GM21825 (cell line): ENCODE data around the gene NCKAP5L.

Experiments used
- ATAC-seq: cut with Tn5 transposase; IDR thresholded peaks from one replicate; pipeline ENCODE4 v1.9.1; 2021; ENCODE audit warnings: mild to moderate bottlenecking, moderate library complexity; ENCODE audit not compliant: unreplicated experiment

NCKAP5L gene

DNA sequence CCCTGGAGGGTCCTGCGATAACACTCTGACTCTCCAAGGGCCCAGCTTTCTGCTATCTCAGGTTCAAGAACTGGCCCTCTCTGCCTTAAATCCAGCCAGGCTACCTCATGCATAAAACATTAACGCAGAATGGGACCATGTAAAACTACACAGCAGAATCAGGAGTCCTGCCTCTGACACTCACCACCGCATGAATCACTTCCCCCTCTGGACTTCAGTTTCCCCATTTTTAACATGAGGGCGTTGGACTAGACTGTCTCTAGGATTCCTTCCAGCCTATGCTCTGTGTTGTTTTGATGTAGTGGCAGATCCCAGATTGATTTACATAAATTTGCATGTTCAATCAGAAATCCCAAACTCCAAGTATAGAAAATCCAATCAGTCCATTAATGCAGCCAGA lies 3.3 kb downstream of the NCKAP5L start:
- ATAC-seq: no peak

DNA sequence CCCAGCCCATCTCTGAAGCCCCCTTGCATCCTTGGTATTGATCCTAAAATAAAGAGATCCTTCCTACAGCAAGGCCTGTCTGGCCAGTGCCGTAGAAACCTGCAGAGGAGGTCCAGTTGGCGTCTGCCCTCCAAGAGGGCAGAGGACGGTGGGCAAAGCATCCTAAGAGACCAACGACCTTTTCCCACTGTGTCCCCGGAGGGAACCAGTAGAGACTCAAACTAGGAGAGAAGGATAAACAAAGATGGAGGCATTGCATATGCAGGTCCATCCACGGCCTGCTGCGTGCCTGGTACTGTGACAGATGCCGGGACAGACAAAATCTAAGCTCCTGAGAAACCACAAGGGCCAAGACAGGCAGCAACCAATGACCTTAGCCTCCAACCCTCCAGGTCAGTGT lies 3.8 kb downstream of the NCKAP5L start:
- ATAC-seq: no peak

DNA sequence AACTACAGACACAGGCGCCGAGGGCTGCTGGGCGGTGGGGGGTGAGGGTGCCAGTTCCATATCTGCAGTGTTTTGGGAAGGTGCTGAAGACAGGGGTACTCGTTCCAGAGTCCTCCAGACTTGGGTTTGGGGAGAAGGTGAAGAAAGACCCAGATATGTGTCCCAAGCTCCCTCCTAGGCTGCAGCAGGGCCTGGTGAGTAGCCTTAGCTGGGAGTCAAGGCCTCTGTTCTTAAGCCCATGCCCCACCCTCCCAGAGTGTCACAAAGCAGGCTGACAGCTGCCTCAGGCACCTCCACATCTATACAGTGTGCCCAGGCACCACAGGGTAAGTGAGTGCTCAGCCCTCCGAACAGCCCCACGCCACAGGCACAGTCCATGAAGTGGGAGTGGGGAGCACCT lies 4.3 kb downstream of the NCKAP5L start:
- ATAC-seq: no peak

DNA sequence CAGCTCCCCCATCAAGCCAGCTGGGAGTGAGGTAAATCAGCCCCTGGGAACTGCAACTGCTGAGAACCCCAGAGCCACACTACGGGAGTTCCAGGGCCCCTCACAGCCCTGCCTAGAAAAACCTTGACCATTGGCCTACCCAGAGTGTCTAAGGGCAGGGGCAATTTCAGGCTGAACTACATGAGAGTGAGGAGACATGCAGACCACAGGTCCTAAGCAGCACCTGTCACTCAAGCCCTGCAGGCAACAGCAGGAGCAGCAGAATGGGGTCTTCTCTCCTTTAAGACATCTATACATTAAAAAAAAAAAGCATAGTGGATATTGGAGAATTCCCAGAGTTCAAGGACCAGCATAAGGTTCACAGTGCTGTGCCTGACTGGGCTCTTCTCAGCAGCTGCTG lies 4.9 kb downstream of the NCKAP5L start:
- ATAC-seq: no peak

DNA sequence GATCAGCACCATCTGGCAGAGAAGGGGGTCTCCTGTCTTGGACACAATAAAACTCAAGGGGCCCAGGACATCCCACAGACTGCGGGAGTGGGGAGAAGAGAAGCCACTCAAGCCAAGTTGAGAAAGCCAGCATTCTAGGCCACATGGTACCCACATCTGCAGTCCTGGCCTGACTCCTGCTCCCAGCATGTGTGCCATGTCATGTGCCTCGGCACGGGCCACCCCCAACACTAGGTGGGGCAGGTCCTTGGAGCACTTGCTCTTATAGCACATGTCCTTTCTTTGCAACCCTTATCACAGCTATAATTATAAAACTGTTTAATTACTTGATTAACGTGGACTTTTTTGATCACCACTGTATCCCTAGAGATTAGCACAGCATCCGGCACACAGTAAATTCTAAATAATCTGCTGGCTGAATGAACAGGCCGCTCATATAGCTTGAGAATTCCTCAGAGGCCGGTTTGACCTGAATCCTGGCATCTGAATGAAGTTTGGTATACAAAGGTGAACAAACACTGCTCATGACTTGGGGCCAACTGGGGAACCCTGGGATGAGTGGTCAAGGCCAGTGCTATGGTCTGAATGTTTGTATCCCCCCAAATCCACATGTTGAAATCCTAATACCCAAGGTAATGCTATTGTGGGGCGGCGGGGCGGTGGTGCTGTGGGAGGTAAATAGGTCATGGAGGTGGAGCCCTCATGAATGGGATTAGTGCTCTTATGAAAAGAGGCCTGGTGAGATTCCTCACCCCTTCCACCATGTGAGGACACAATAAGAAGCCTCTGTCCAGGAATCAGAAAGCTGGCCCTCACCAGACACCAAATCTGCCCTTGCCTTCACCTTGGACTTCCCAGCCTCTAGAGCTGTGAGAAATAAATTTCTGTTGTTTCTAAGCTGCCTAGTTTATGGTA lies 6.6 kb downstream of the NCKAP5L start:
- ATAC-seq: no peak

DNA sequence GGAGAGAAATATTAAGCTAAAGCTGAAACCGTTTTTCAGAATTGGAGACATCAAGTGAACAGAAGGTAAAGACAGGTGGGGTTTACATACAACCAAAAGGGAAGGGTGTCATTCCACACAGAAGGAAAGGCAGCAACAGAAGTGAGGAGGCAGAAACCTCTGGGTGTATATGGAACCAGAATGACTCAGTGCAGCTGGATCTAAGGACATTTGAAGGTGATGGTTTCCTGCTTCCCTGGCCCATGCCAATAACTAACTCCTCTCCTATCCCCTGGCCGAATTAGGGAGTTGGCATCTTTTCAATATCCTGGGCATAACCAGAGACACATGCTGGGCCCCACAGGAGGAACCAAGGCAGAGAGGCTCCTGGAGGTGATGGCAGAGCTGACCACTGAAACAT lies 8.4 kb downstream of the NCKAP5L start:
- no peak for ATAC-seq

DNA sequence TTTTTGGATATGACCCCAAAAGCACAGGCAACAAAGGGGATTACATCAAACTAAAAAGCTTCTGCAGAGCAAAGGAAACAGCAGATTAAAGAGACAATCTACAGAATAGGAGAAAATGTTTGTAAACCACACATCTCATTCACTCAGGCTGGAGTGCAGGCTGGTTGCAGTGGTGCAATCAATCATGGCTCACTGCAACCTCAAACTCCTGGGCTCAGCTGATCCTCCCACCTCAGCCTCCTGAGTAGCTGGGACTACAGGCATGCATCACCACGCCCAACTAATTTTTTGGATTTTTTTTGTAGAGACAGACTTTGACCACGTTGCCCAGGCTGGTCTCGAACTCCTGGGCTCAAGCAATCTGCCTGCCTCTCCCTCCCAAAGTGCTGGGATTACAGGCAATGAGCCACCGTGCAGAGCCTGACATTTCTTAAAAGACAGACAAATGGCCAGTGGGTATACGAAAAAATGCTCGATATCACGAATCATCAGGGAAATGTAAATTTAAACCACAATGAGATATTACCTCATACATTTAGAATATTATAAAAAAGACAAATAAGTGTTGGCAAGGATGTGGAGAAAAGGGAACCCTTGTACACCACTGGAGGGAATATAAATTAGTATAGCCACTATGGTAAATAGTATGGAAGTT lies 9.8 kb downstream of the NCKAP5L start:
- ATAC-seq: no peak

DNA sequence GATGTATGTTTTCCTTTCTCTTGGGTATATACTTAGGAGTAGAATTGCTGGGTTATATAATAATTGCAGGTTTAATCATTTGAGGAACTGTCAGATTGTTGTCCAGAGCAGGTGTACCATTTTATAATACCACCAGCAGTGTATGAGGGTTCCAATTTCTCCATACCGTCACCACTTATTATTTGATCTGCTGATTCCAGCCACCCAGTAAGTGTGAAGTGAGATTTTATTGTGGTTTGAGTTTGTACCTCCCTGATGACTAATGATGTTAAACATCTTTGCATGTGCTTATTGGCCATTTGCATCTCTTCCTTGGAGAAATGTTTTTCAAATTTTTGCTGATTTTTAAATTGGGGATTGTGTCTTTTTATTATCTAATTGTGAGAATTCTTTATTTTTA lies 15.1 kb downstream of the NCKAP5L start:
- no peak for ATAC-seq

DNA sequence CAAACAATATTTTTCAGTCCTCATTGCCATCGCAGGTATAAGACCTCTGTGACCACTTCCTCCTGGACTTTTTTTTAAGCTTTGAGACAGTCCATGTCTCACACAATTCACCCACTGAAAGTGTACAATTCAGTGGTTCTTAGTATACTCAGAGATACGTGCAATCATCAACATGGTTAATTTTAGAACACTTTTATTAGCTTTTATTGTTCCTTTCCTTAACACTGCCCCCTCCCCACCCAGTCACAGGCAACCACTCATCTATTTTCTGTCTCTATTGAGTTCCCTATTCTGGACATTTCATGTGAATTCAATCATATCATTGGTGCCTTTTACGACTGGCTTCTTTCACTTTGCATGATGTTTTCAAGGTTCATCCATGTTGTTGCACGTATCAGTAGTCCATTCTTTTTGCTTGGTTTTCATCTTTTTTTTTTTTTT lies 16.2 kb downstream of the NCKAP5L start:
- ATAC-seq: no peak

DNA sequence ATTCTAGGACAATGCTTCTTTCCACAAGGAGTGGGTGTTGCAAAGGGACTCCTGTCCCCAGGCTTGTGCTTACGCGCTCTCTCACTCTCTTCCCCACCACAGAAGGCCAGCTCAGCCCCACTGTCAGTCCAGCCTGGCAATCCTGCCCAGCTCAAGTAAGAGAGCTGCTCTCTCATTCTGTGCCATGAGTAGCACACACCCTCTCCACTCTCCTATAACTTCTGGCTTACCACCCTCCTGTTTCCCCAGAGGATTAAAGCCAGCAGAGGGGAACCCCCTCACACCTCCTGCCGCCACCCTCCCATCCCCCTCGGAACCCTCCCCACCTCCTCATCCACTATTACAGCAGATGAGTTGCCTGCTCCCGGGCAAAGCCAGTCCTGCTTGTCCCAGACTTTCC lies 17.1 kb downstream of the NCKAP5L start:
- no peak for ATAC-seq

DNA sequence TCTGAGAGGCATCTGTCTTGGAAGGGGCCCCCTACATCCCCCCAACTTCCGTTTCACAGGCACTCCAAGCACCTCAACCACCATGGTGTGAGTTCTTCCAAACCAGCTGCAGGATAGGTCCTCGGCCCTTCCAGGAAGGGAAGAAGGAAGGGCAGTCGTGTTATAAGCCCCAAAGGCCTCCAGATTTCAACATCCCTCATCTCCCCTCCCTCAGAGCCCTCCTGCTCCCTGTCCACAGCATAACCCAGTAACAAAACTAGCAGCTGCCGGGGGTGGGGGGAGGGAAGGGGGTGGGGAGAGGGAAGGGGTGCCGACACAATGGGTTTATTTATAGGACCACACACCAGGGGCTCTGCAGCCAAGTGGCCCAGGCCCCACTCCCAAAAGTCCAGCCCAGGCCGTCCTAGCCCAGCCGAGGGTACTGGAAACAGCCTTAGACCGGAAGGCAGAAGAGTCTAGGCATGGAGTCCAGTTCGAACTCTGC lies 18.3 kb downstream of the NCKAP5L start:
- ATAC-seq: no peak

DNA sequence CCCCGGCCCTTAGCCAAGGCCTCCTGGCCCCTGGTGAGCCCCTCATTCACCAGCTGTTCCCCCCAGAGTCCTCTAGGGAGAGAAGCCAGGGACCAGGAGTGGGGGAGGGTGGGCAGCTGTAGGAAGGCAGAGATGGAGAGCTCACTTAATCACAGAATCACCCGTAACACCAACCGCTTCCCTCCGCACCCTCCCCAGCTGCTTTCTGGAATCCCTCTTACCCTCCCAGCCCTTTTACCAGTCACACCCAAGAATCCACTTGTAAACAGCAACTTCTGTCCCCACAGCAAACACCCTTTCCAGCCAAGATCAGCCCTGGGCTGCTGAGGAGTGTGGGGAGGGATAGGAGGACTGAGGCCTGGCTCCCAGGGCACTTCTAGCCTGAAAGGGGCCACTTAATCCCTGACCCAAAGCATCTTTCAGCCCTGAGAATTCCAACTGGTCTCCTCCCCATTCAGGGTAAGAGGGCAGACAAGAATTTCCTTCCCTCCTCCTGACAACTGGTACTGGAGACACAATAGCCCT lies 18.8 kb downstream of the NCKAP5L start:
- ATAC-seq: no peak

DNA sequence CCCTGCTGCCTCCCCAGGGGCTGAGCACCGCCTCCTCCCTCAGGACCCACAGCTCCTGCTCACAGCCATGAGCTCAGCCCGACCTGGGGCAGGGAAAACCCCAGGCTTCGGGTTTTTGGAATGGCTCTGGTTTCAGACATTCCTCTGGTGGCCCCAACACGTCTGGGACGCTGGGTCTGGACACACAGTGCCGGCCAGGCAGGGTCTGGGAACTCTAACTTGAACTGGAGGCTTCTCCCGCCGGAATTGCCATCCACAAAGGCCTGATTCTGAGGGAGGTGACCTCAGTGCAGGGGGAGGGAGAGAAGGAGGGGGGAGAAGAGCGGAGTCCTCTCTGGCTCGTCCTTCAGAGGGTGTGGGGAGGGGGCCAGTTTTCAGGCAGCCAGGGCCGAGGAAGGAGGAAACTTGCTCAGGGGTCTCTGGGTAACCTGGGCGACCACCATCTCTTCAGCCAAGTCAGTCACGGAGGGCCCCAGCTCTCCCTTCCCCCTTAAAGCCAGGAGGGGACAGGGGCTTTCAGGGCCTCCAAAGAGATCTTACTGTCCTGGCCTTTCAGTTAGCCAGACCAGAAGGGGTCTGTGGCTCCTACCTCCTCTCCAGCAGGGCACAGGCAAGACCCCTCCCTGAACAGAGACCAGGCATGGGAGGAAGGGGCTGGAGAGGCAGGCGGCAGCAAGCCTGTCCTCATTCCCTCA lies 19.4 kb downstream of the NCKAP5L start:
- no peak for ATAC-seq

DNA sequence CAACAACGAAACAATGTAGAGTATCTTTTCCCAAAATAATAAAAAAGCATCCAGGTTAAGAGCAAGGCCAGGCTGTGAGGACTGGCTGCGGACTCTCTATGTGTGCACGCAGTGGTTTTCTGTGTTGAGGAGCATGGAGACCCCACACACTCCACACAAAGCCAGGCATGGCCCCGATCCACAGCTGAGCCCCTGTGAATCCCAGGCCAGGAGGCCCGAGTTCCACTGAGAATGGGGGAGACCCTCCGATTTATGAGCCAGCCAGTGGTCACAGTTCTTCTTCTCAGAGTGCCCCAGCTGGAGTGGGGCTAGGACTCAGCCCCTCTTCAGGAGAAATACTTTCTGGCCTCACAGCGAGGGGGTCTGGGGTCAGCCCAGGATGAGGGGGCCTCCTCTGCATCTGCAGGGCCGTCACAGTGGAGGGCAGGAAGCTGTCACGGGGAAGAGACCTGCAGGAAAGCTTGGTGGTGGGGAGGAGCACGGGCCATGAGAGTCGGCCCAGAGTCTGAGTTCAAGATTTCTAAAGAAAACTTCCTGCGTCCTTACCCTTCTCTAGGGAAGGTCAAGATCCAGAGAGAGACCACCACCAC lies 20.1 kb downstream of the NCKAP5L start:
- ATAC-seq: no peak

DNA sequence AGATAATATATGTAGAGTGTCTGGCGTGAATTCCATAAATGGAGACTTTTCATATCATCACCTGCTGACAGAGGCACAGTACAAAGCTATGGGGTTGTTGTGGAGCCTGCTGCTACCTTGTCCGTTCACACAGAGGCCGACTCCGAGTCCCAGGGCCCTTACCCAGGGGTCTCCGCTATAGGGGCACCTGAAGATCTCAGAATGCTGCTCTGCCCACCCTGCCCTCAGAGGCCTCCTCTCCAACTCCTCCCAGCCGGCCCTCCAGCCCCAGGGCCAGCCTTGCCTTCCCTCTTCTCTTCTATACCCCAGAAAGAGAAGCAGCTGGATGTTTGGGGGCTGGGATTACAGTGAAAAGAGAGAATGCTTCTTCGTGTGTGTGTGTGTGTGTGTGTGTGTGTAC lies 21.3 kb downstream of the NCKAP5L start:
- ATAC-seq: no peak

DNA sequence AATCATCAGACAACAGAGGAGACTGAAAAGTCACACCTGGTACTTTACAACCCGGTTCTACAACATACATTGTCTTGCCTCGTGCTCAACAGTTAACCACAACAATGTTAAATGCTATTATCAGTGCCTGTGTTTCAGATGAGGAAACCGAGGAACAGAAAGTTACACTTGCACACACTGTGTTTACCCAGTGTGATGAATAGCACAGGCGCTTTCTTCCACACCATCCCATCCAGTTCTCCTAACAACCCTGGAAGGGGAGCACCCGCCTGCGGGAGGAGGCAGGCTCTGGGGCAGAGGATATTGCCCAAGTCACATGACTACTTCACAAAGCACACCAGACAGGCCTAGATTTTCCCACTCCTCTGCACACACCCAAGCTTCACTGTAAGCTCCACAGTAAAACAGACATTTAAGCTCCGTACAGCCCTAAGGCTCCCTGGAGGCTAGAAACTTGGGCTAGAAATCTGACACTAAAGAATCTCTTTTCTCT lies 21.8 kb downstream of the NCKAP5L start:
- no peak for ATAC-seq

DNA sequence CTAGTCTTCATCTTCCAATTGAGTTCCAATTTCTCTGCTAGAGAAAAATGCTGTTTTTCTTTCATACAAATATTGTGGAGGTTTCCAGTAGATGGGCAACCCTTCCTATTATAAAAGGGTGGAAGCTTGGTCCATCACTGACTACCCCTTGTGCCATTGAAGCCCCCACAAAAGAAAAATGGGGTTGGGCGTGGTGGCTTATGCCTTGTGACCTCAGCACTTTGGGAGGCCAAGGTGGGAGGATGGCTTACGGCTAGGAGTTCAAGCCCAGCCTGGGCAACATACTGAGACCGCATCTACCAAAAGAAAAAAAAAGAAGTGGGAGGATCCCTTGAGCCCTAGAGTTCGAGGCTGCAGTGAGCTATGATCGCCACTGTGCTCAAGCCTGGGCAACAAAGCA lies 22.8 kb downstream of the NCKAP5L start:
- no peak for ATAC-seq

DNA sequence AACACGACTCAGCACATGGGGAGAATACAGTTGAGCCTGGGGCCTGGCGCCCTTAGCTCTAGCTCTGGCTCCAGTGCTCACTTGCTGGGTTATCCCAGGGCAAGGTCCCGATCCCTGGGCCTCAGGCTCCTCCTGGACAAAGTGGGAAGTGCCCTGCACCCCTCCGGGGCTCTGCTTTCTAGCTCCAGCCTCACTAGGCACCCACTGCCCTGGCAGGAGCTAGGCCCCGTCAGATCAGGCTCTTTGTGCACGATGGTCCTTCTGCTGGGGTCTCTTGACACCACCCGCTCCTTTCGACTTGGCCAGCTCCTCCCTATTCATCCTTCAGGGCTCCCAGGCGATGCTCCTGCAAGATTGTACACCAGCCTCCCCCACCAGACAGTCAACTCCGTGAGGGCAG lies 23.4 kb downstream of the NCKAP5L start:
- ATAC-seq: no peak

DNA sequence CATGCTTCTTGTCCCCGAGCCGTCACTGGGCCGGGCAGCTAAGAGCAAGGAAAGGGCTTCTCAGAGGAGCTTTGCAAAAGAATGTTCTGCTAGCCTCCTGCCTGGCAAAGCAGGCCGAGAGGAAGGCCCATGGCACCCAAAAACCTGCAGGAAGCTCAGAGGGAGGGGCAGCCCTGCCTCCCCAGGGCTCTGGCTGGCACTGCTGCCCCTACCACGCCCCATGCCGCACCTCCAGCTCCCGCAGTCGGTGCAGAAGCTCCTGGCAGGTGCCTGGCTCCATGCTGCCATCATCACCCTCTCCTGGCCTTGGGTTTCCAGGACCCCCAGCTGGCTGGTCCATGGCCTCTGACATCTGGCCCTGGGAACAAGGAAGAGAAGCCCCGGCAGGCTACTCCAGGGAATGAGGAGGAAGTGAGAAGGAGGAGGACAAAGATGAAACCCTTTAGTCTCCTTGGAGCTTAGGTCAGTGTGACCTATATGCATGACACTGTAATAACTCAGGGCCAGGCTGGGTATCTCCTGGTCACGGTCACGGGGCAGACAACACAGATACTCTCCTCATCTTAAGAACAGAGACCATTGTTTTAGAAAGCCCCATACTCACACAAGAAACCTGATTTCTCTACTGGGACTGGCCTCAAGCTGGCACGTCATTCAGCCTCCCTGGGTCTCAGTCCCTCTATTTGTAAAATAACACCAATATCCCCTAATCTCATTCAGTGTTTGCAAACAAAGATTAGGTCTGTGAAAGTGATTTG lies 24.3 kb downstream of the NCKAP5L start:
- no peak for ATAC-seq
